ENCODE results near the gene TERT.
"Not testable (repeated sequence)": the region's sequence is repeated elsewhere in the genome, so short reads cannot be mapped to it uniquely, and the experiment has no call there.

TERT gene

GRCh38 chr5:1243487-1244130, 51.3 kb downstream of the TERT start:
- FAIRE-seq (no peak), DNase-seq (ENCODE audit: low spot score) (no peak)

DNA sequence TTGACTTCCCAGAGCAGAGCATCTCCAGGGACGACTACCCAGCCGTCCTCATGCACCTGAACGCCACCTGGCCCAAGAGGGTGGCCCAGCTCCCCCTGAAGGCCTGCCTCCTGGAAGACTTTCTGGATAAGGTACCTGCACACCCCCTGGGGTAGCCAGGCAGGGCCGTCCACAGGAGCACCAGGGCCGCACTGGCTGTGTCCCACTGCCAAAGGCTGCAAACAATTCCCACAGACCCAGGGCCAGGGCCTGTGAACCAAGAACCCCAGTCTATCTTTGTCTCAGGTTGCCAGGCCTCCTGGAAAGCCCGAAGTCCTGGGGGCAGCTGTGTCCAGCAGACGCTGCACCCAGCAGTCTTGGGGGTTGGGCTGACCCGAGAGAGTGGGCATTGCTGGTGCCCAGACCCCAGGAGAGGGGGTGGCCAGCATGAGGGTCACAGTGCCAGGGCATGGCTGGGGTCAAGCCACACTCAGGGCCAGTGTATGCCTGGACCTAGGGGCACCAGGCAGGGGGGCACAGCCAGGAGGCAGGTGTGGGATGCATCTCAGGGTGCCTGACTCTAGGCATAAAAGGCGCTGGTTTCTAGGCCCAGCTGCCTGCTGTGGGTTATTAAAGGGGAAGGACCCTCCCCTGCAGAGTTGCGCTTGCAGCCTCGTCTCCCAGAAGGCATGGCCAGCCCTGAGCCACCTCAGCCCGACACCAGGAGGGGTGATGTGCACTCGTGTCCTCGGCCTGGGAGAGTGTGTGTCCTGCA, 52.0 kb downstream of the TERT start:
- no peak for DNase-seq (ENCODE audit: low spot score)
- no peak for FAIRE-seq

DNA sequence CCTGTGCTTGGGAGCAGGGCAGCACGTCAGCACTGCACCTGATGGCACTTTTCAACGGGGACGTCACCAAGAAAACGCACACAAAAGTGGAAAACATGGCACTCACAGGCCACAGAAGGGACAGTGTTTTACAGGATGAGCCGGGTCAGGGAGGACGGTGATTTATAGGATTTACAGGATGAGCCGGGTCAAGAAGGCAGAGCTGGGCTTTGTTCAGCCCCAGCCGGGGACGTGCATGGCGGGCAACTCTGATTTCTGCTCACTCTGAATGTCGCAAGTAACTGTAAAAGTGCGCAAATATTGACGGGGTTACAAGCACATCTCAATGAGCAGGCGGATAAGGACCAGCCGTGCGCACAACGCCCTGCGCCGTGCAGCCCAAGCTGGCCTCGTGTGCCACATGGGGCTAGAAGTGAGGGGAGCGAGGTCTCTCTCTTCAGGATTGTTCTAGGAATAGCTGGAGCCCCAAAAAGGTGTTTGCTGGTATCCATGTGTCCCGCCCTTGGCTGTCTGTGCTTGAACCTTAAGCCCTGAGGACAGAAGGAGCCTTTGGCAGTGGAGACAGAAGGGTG, 53.3 kb downstream of the TERT start:
- DNase-seq (ENCODE audit: low spot score), result no peak
- FAIRE-seq, result no peak

- no peak for DNase-seq (ENCODE audit: low spot score)
- no peak for FAIRE-seq
Measured at GRCh38 chr5:1240496-1241260, 54.2 kb downstream of the TERT start.

GRCh38 chr5:1239505-1240251, 55.2 kb downstream of the TERT start:
- FAIRE-seq (no peak), DNase-seq (ENCODE audit: low spot score) (no peak)

DNA sequence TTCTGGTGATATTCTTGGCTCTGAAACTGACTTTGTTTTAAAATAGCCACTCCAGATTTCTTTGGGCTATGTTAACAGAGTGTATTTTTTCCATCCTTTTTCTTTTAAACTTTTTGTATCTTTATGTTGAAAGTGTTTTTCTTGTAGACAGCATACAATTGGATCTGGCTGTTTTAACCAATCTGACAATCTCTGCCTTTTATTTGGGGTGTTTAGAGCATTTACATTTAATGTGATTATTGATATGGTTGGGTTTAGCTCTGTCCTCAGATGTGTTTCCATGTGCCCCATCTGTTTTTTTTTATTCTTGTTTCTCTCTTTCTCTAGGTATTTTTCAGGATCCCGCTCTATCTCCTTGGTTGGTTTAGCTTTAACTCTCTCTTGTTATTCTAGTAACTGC, 59.0 kb downstream of the TERT start:
- no peak for FAIRE-seq
- DNase-seq (ENCODE audit: low spot score), result no peak

- no peak for DNase-seq (ENCODE audit: low spot score)
- FAIRE-seq, result no peak
Measured at GRCh38 chr5:1235379-1235778, 59.5 kb downstream of the TERT start.

DNA sequence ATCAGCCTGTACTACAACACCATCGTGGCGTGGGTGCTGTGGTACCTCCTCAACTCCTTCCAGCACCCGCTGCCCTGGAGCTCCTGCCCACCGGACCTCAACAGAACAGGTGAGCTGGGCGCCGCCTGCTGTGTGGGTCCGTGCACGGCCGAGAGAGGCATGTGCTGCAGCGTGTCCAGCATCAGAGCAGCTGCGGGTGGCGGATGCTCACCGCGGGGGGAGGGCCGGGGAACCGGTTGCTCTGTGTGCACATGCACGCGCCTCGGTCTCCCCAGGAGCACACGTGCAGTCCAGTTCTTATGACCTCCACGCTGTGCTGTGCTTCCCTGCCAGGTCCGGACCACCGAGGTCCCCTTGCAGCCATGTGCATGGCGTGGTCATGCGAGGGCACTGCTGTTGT, 62.1 kb downstream of the TERT start:
- FAIRE-seq (no peak), DNase-seq (ENCODE audit: low spot score) (no peak)

- no peak for FAIRE-seq
- DNase-seq (ENCODE audit: low spot score), result no peak
Measured at GRCh38 chr5:1231354-1231905, 63.4 kb downstream of the TERT start.

DNA sequence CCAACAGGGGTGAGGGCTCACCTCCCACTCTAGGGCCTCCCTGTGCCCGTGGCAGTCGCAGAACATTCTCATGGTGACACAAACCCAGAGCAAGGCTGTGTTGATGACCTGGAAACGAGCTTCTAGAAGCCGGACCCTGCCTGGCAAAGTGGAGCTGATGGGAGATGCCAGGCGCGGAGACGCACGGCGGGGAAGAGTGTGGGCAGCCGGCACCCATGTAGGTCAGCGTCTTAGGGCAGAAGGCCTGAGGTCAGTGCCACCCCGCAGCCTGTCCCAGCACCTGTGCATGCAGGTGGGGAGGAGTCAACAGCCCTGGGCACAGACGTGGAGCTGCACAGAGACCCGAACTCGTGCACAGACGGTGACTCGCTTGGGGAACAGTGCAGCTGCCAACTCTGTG, 64.3 kb downstream of the TERT start:
- DNase-seq (ENCODE audit: low spot score), result no peak
- FAIRE-seq, result no peak

GRCh38 chr5:1229822-1230221, 65.0 kb downstream of the TERT start:
- no peak for FAIRE-seq

GRCh38 chr5:1229023-1229422, 65.8 kb downstream of the TERT start:
- not testable (repeated sequence) for DNase-seq (ENCODE audit: low spot score); FAIRE-seq

More at GRCh38 chr5:1229822-1230221, 65.0 kb downstream of the TERT start:
- DNase-seq (ENCODE audit: low spot score), result no peak

- FAIRE-seq, result no peak
- no peak for DNase-seq (ENCODE audit: low spot score)
Measured at GRCh38 chr5:1228120-1228519, 66.7 kb downstream of the TERT start.

DNA sequence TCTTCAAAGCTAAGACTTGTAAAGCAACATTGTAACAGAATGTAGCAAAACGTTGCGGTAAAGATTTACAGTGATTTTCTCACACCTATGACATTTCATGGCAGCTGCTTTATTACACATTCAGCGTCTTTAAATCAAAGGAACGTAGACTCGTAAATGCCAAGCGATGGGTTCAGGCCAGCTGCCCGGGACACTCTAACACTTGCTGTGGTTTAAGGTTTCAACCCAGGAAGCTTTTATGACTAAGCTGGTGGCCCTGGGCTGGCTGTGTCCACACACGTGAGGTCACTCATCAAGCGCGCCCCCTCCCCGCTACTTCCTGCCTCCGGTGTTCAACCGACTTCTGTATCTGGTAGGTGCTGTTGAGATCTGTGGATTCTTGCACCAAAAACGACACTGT, 67.2 kb downstream of the TERT start:
- FAIRE-seq (no peak), DNase-seq (ENCODE audit: low spot score) (peak; percentile 16)

DNA sequence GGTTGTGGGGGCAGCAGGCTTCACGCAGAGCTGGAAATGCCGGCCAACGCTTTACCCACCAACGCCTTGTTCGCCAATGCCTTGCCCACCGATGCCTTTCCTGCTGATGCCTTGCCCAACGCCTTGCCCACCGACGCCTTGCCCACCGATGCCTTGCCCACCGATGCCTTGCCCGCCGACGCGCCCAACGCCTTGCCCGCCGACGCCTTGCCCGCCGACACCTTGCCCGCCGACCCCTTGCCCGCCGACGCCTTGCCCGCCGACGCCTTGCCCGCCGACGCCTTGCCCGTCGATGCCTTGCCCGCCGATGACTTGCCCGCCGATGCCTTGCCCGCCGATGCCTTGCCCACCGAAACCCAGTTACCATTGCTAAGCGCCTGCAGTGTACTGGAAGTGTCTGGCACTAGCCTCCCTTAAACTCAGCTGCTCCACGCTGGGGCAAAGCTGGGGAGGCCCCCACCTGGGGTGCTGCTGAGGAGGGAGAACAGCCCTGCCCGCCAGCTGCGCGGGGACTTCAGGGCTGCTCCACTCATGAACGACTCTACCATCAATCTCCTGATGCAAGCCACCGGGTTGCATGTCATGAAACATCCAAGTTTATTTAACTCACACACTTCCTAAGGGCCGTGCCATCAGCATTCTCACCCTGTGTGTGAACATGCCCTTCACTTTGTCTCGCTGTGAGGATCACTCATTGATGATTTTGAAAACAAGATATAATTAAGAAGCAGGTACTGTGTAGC, 67.9 kb downstream of the TERT start:
- DNase-seq (ENCODE audit: low spot score) (no peak), FAIRE-seq (no peak)

DNA sequence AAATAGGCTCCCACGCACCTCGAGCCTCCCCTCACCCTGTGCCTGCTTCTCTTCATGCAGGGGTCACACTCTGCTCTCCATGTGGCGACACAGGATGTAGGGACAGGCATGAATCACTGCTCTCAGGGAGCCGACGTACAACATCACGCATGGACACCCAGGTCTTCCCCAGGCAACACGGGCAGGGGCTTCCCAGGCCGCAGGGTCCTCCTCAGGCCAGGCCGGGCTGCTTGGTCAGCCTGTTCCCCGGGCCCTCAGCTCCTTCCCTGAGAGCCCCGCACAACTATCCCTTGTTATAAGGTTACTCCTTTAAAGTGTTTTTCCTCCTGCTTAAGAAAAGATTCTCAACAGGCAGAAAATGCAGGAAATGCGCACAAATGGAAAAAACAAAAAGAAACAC, 68.6 kb downstream of the TERT start:
- DNase-seq (ENCODE audit: low spot score) (no peak), FAIRE-seq (no peak)

DNA sequence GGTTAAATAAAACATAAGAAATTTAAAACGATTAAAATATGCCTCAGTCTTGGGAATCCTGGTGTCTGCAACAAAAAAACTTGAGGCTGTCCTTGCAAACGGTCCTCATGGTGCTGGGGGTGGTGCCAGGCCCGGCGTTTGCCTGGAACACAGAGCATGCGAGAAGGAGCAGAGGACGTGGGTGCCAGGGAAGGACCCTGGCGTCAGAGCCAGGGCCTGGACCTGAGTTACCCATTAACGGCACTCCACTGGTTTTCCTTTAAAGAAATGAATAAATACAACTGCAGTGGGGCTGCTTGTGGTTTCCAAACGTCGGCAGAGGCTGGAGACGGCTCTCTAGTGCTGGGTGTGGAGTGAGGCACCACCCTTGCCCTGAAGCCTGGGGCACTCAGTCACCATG, 69.8 kb downstream of the TERT start, which contains the start of gene SLC6A18:
Gene SLC6A18 (plus strand): TSS at position 301 of the 400 bp plus-strand sequence. CDS start 97 bp downstream, at position 398.
- DNase-seq (ENCODE audit: low spot score) (no peak), FAIRE-seq (no peak)

- FAIRE-seq, result no peak
- no peak for DNase-seq (ENCODE audit: low spot score)
Measured at GRCh38 chr5:1224631-1225030, 70.2 kb downstream of the TERT start.

- DNase-seq (ENCODE audit: low spot score) (no peak), FAIRE-seq (no peak)
Measured at GRCh38 chr5:1223278-1223670, 71.6 kb downstream of the TERT start.

- DNase-seq (ENCODE audit: low spot score), result no peak
- FAIRE-seq, result no peak
Measured at GRCh38 chr5:1222621-1223277, 72.1 kb downstream of the TERT start.

All from RCC 7860 (cell line).